Motor neuron (in vitro differentiated cells): Measurements from ENCODE around the gene ZNF358. TPM values are rescaled to one million over a fixed set of nuclear protein-coding genes. Genes with fewer than 3 reads are reported as not detected.

ENCODE experiments used
- ATAC-seq, 8 experiments: fragments of 200-7000 bp; cut with Tn5 transposase; replicated peaks in 6 of 8; 2 replicates each; pipeline ENCODE4 v1.8.0; 2021; ENCODE audit warnings: mild to moderate bottlenecking in 8 of 8, moderate library complexity in 8 of 8
- H3K27ac ChIP-seq, 2 donors: fragments of 250-450 bp; sonication (Bioruptor Pico); 2 replicates each; pipeline ENCODE4 v1.9.0; 2021; ENCODE audit warnings: antibody characterized with exemption in 2 of 2, mild to moderate bottlenecking in 2 of 2, moderate library complexity in 1 of 2
- H3K4me1 ChIP-seq, 2 donors: fragments of 250-450 bp; sonication (Bioruptor Pico); replicated peaks in 1 of 2; 2 replicates each; pipeline ENCODE4 v1.6.1; 2021; ENCODE audit warnings: antibody characterized with exemption in 2 of 2, mild to moderate bottlenecking in 2 of 2, moderate library complexity in 1 of 2
- H3K4me3 ChIP-seq, 5 donors: fragments of 250-450 bp; sonication (Bioruptor Pico); 2 replicates each; pipeline ENCODE4 v1.9.0; 2021; ENCODE audit warnings: antibody characterized with exemption in 5 of 5, mild to moderate bottlenecking in 5 of 5, moderate library complexity in 4 of 5
- WGBS, 10 experiments: fragments of 450-650 bp; shearing (Covaris generic); methylation state at CpG; one replicate each; pipeline ENCODE4 v1.0.0; 2022; 5-methylcytosine and 5-hydroxymethylcytosine counted together
- in situ Hi-C, 9 experiments: fragments of 400-800 bp; cut with MboI; loops; one replicate each; pipeline ENCODE4 v1.15.0; 2021; ENCODE audit warnings: low sequenced_read_pairs in 9 of 9, low pct_unique_long_range_greater_than_20kb in 2 of 9; ENCODE audit not compliant: unreplicated experiment in 9 of 9
- total RNA-seq, 8 experiments: library from RNA; unstranded; fragments of 300-600 nt; gene quantifications; 2 replicates each; pipeline versions ENCODE4 v1.2.3 to v1.2.4, GENCODE V29; 2022

The ZNF358 gene
- total RNA-seq, 8 experiments from 2014 or later, result 8.4 to 44.2 (median 26.5) TPM

DNA sequence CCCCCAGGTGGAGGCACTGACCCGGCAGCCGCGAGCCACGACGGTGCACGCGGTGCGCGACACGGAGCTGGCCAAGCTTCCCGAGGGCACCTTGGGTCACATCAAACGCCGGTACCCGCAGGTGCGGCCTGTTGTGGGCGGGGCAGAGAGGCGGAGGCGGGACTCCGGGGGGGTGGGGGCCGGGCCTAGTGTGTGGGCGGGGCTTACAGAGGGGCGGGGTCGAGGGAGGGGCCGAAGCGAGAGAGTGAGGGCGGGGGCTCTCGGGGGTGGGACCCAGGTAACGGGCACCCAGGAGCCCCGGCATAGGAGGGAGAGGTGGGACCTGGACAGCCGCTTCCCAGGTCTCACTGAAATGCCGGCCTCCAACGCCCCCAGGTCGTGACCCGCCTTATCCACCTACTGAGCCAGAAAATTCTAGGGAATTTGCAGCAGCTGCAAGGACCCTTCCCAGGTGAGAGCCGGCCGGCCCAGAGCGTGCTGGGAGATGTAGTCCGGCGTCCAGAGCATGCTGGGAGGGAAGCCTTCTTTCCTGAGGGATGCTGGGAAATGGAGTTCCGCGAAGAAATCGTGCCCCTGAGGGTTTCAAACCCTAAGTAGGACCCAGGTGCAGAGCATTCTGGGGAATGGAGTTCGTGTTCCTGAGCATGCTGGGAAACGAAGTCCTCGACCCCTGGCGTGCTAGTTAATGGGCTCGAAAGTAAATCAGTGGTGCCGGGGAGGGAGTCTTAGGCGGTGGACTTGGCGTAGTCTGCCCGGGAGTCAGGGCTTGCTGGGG lies 35.3 kb downstream of the ZNF358 start:
- H3K27ac ChIP-seq, result no peak overlapping the region
- peak overlapping the region; percentile 15 to 26 (median 19) for H3K4me3 ChIP-seq
- in situ Hi-C loops, result loop anchor here in 1 of 9 experiments (25.0 kb wide), 2 partner anchors 111 to 261 kb away; partner anchors contain the start of gene RETN
- no peaks in the 10 kb centered on the region for H3K4me1 ChIP-seq
- ATAC-seq, result peak in 7 of 8 experiments; percentile 48 to 97 (median 94)
- 10 to 37% (median 28%) methylated on average over 2 to 12 of the region's 51 CpGs; no CpG with 5 or more reads in 4 of the 10 experiments for WGBS, 10 experiments

DNA sequence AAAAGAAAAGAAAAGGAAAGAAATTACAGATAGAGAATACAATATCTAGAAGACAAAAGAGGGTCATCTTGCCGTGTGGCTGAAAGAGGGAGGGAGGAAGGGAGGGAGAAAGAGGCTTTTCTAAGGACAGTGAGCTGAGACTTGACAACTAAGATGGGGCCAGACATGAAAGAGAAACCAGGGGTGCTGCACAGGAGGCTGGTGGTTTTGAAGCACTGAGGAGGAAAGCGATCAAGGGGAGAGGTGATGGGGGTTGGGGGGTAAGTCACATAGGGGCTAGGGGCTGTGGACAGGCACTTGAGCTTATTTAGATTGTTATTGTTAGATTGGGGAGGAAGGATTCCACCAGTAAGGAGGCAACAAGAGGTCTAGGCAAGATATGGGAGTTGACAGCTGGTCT lies 36.9 kb downstream of the ZNF358 start:
- no peak for ATAC-seq
- no peak overlapping the region for H3K27ac ChIP-seq
- H3K4me1 ChIP-seq, result no peaks in the 10 kb centered on the region
- in situ Hi-C loops, result loop anchor here in 1 of 9 experiments (25.0 kb wide), 2 partner anchors 110 to 260 kb away; partner anchors contain the start of gene RETN
- no peak overlapping the region for H3K4me3 ChIP-seq
- WGBS, 10 experiments, result 22 to 100% (median 88%) methylated on average over 1 to 2 of the region's 2 CpGs; no CpG with 5 or more reads in 2 of the 10 experiments

DNA sequence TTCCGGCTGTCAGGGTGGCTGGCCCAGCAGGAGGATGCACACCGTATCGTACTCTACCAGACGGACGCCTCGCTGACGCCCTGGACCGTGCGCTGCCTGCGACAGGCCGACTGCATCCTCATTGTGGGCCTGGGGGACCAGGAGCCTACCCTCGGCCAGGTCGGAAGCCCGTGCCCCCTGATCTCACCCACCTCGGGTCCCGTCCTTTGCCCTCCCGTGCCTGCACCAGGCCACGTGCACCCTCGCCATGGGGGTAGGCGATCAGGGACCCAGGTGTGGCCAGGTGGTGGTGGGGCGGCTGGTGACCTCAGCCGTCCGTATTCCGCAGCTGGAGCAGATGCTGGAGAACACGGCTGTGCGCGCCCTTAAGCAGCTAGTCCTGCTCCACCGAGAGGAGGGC lies 38.7 kb downstream of the ZNF358 start:
- in situ Hi-C loops, result loop anchor here in 1 of 9 experiments (25.0 kb wide), 2 partner anchors 108 to 258 kb away; partner anchors contain the start of gene RETN

DNA sequence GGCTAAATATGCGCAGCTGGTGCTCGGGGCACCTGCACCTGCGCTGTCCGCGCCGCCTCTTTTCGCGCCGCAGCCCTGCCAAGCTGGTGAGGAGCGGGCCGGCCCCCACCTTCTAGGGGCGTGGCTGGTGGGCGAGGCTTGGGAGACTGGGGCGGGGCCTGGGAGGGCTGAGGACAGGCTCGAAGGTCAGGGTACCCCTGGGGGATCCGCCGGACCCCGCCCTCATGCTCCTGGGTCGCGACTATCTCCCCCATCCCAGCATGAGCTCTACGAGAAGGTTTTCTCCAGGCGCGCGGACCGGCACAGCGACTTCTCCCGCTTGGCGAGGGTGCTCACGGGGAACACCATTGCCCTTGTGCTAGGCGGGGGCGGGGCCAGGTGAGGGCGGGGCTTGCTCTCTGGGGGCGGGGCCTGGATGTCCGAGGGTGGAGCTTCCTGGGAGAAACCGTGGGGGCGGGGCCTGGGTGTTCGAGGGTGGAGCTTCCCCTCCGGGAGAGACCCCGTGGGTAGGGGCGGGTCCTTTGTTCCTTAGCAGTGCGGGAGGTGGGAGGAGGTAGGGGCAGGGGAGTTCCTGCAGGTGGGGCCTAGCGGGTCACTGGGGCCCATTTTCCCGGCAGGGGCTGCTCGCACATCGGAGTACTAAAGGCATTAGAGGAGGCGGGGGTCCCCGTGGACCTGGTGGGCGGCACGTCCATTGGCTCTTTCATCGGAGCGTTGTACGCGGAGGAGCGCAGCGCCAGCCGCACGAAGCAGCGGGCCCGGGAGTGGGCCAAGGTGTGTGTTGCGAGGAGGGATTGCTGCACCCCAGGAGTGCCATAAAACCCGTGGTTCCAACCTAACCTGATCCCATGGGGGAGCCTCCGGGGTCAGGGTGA lies 39.3 kb downstream of the ZNF358 start:
- H3K4me1 ChIP-seq, result no peaks in the 10 kb centered on the region
- WGBS, 10 experiments, result 79 to 100% (median 90%) methylated on average over 1 to 6 of the region's 62 CpGs; no CpG with 5 or more reads in 7 of the 10 experiments
- in situ Hi-C loops, result loop anchor here in 1 of 9 experiments (25.0 kb wide), 2 partner anchors 107 to 257 kb away; partner anchors contain the start of gene RETN
- ATAC-seq, result peak in 1 of 8 experiments; percentile 18
- H3K4me3 ChIP-seq, result no peak overlapping the region
- H3K27ac ChIP-seq, result no peak overlapping the region

More for the DNA sequence above, 38.7 kb downstream of the ZNF358 start:
- no peak overlapping the region for H3K4me3 ChIP-seq
- ATAC-seq, result no peak
- 93% methylated on average over 9 of the region's 28 CpGs; no CpG with 5 or more reads in 9 of the 10 experiments for WGBS, 10 experiments
- H3K27ac ChIP-seq, result no peak overlapping the region
- no peaks in the 10 kb centered on the region for H3K4me1 ChIP-seq

DNA sequence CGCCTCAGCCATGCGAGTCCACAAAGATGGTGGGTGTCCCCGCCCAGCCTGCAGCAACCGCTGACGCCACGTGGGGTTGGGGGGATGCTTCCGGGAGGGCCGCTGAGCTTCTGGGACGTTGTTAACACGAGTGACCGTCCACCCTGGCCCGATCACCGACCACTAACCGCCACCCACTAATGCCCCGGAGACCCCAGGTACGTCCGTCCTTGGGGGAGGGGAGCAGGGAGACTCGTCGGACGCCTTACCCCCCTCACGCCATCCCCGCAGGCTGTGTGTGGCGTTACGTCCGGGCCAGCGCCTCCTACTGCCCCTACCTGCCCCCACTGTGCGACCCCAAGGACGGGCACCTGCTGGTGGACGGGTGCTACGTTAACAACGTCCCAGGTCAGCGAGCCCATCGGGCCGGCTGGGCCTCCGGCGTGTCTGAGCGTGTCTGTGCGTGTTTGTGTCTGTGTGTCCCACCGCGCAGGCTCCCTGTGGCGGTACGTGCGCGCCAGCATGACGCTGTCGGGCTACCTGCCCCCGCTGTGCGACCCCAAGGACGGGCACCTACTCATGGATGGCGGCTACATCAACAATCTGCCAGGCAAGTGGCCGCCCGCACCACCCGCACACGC lies 40.9 kb downstream of the ZNF358 start:
- Histone ChIP-seq H3K4me1 (no peaks in the 10 kb centered on the region), H3K4me3 (no peak overlapping the region), H3K27ac (no peak overlapping the region)
- in situ Hi-C loops, result loop anchor here in 1 of 9 experiments (25.0 kb wide), 2 partner anchors 105 to 255 kb away; partner anchors contain the start of gene RETN
- 98 to 100% methylated on average over 1 to 13 of the region's 54 CpGs; no CpG with 5 or more reads in 8 of the 10 experiments for WGBS, 10 experiments
- no peak for ATAC-seq

DNA sequence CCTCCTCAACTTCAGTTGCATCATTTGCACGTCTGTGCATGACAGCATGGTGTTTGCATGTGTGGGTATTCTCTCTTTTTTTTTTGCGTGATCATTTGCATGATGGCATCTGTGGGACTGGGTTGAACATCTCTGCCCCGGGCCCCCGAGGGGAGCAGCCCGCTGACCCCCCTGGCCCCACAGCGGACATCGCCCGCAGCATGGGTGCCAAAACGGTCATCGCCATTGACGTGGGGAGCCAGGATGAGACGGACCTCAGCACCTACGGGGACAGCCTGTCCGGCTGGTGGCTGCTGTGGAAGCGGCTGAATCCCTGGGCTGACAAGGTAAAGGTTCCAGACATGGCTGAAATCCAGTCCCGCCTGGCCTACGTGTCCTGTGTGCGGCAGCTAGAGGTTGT lies 42.8 kb downstream of the ZNF358 start:
- WGBS, 10 experiments, result 80 to 100% (median 100%) methylated on average over 1 to 8 of the region's 18 CpGs; no CpG with 5 or more reads in 5 of the 10 experiments
- ATAC-seq, result no peak
- Histone ChIP-seq H3K4me1 (no peaks in the 10 kb centered on the region), H3K27ac (no peak overlapping the region), H3K4me3 (no peak overlapping the region)
- in situ Hi-C loops, result loop anchor here in 1 of 9 experiments (25.0 kb wide), 2 partner anchors 104 to 254 kb away; partner anchors contain the start of gene RETN

DNA sequence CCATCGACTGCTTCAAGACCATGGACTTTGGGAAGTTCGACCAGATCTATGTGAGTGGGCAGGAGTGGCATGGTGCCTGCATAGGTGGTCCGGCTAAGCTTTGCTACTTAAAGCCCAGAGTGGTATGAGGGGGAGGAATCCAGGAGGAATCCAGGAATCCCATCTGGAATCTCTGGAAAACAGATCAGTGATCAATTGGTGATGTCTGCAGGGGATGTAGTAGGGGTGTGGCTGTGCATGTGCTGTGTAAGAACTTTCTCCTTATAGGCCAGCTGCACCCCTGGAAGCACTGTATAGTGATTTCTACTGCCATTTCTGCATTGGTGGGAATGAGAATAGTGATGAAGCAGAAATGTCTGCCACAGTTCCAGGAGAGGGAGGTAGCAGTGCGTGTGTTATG lies 43.2 kb downstream of the ZNF358 start:
- H3K4me1 ChIP-seq, result no peaks in the 10 kb centered on the region
- no peak overlapping the region for H3K27ac ChIP-seq
- WGBS, 10 experiments, result 0 to 100% (median 70%) methylated on average over 1 to 3 of the region's 4 CpGs; no CpG with 5 or more reads in 3 of the 10 experiments
- ATAC-seq, result no peak
- in situ Hi-C loops, result loop anchor here in 1 of 9 experiments (25.0 kb wide), 2 partner anchors 103 to 253 kb away; partner anchors contain the start of gene RETN
- H3K4me3 ChIP-seq, result no peak overlapping the region

DNA sequence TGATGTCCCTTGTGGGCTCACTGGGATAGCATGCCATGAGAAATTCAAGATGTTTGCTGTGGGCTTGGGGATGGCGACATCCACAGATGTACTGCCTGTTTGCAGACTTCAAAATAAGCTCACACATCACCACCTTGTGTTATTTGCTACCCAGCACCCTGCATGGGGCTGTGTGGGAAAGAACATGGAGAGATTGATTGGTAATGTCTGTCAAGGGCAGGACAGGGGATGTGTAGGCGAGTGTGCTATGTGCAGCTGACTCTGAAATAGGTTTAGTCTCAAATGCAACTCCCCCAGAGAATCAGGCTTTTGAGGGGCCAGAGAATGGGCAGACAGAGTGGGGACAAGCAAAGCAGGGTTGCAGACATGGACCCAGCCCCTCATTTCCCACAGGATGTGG lies 44.4 kb downstream of the ZNF358 start:
- H3K4me1 ChIP-seq, result no peaks in the 10 kb centered on the region
- H3K27ac ChIP-seq, result no peak overlapping the region
- H3K4me3 ChIP-seq, result no peak overlapping the region
- in situ Hi-C loops, result loop anchor here in 1 of 9 experiments (25.0 kb wide), 2 partner anchors 102 to 252 kb away; partner anchors contain the start of gene RETN
- WGBS, 10 experiments, result 90 to 93% methylated on average over 2 of the region's 2 CpGs; no CpG with 5 or more reads in 8 of the 10 experiments
- ATAC-seq, result no peak

DNA sequence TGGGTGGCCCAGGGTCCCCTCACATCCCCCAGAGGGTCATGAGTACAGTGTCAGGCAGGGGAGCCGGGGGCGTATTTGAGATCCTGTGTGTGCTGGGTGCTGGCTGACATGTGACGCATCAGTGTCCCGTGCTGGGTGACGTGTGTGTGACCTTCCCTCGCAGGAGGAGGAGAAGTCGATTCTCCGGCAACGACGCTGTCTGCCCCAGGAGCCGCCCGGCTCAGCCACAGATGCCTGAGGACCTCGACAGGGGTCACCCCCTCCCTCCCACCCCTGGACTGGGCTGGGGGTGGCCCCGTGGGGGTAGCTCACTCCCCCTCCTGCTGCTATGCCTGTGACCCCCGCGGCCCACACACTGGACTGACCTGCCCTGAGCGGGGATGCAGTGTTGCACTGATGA lies 45.4 kb downstream of the ZNF358 start:
- no CpG with 5 or more reads among the region's 17 CpGs for WGBS, 10 experiments
- in situ Hi-C loops, result loop anchor here in 1 of 9 experiments (25.0 kb wide), 2 partner anchors 101 to 251 kb away; partner anchors contain the start of gene RETN
- H3K27ac ChIP-seq, result no peak overlapping the region
- H3K4me3 ChIP-seq, result no peak overlapping the region
- H3K4me1 ChIP-seq, result no peaks in the 10 kb centered on the region
- peak in 5 of 8 experiments; percentile 56 to 85 (median 62) for ATAC-seq

DNA sequence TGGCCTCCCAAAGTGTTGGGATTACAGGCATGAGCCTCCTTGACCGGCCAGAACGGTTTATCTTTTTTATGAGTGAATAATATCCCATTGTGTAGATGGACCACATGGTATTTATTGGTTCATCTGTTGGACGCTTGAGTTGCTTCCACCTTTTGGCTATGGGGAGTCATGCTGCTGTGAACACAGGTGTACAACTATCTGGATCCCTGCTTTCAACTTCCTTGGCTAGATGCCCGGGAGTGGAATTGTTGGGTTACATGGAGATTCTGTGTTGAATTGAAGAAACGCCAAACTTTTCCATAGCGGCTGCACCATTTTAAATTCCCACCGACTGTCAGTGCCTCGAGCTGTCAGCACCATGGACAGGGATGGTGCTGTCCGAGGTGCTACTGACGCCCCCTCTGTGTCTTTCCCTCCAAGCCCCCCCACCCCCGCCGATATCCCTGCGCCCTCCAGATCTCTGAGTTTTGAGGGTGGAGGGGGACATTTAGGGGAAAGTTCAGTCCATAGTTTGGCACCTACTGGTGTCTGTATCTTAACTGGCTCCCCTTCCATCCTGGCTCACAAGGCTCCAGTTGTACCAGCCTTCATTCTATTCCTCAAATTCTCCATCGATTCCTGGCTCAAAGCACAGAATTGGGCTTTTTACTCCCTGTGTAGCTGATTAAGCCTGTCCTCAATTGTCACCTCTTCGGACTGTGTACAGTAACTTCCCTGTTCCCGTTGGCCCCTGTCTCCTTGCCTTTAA lies 46.9 kb downstream of the ZNF358 start:
- 17 to 71% (median 62%) methylated on average over 1 to 8 of the region's 16 CpGs; no CpG with 5 or more reads in 2 of the 10 experiments for whole genome bisulfite sequencing, 10 experiments
- Histone ChIP-seq H3K4me3 (no peak overlapping the region), H3K4me1 (no peaks in the 10 kb centered on the region), H3K27ac (no peak overlapping the region)
- in situ Hi-C loops, result loop anchor here in 1 of 9 experiments (25.0 kb wide), 2 partner anchors 99 to 249 kb away; partner anchors contain the start of gene RETN
- ATAC-seq, result peak in 1 of 8 experiments; percentile 43

DNA sequence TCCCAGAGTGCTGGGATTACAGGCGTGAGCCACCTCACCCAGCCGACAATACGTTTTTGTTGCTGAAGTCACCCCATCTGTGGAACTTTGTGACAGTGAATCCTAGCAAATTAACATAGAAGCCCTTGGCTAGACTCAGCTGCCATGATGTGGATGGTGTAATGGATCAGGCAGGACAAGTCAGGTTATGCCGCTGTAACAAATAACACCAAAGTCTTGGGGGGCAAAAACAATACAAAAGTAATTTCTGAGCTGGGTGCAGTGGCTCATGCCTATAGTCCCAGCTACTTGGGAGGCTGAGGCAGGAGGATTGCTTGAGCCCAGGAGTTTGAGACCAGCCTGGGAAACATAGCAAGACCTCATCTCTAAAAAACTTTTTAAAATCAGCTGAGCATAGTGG lies 49.0 kb downstream of the ZNF358 start:
- ATAC-seq, result no peak
- Histone ChIP-seq H3K27ac (no peak overlapping the region), H3K4me3 (no peak overlapping the region), H3K4me1 (no peaks in the 10 kb centered on the region)
- in situ Hi-C loops, result loop anchor here in 1 of 9 experiments (25.0 kb wide), 2 partner anchors 97 to 247 kb away; partner anchors contain the start of gene RETN
- 80 to 100% (median 99%) methylated on average over 1 to 4 of the region's 4 CpGs; no CpG with 5 or more reads in 2 of the 10 experiments for WGBS, 10 experiments
